ENCODE results near the gene NIF3L1. TPM values are rescaled to one million over a fixed set of nuclear protein-coding genes. Genes with fewer than 3 reads are reported as not detected.

The NIF3L1 gene
- total and polyA plus RNA-seq, 9 of the 15 experiments (the other 6 are each of a cell fraction or from before 2014, with no cell fraction given): 26.7 to 89.5 (median 45.6) TPM

GRCh38 chr2:200845669-200846325, 43.4 kb upstream of the NIF3L1 start:
- H3K4me2 ChIP-seq (ENCODE audit: insufficient read depth, low read length): no peak overlapping the region
- H3K79me2 ChIP-seq (ENCODE audit: control insufficient read depth, insufficient read depth, low read length): no peaks in the 10 kb centered on the region
- peak; percentile 21; the same call in 1 of the 3 replicates for ATAC-seq
- DNase-seq (ENCODE audit: extremely low read depth in 1 of 4, low spot score in 3 of 4): no peak
- POLR2A ChIA-PET: interaction anchor here (1.1 to 1.5 kb wide), 3 partner anchors 10 to 32 kb away, joined by 4 to 12 read pairs (median 5); no protein-coding TSS in a partner anchor
- no peaks in the 10 kb centered on the region for H3K27me3 ChIP-seq (ENCODE audit: control insufficient read depth in 2 of 2, insufficient read depth in 2 of 2, low read length in 2 of 2)
- no TSS peak for BruUV-seq (replicated peaks)
- no peaks in the 10 kb centered on the region for H4K20me1 ChIP-seq (replicated peaks; ENCODE audit: control insufficient read depth, insufficient read depth, low read length)
- H3K9ac ChIP-seq (ENCODE audit: insufficient read depth in 1 of 2, low read depth in 2 of 2, low read length in 2 of 2): no peak overlapping the region
- no peak overlapping the region for H2AFZ ChIP-seq (ENCODE audit: low read depth, low read length)
- H3K4me1 ChIP-seq (replicated peaks in 1 of 2; ENCODE audit: control insufficient read depth in 2 of 2, insufficient read depth in 2 of 2, low read length in 2 of 2): peaks cover 0 to 10% of the 10 kb centered on the region in 2 experiments; a peak in 2 of 5 replicates
- in situ Hi-C loops (cut with MboI): no loop called here
- FAIRE-seq: peak; percentile 15
- H3K4me3 ChIP-seq: no peak overlapping the region
- 31% methylated on average over 9 of the region's 10 CpGs for WGBS (ENCODE audit: insufficient coverage, low coverage, missing lambda C conversion rate)
- intact Hi-C loops (cut with micrococcal nuclease): no loop called here
- CTCF ChIA-PET (ENCODE audit: low intra/inter-chr PET ratio): no interaction called here
- H3K27ac ChIP-seq (ENCODE audit: extremely low read depth, low read depth, low read length): no peak overlapping the region
- H3K36me3 ChIP-seq (ENCODE audit: control insufficient read depth, insufficient read depth, low read length): no peaks in the 10 kb centered on the region
- TF ChIP-seq TRIM24 (IDR thresholded peaks at IDR 0.05) (0 out of 4 replicates have a peak, but pooled peaks of 1 of the 2 experiments have one; percentile 13), KDM1A (IDR thresholded peaks at IDR 0.05) (peak in 1 of 2 experiments; percentile 12; a peak in 1 of 4 replicates), FOSL1 (tag; conservative IDR thresholded peaks at IDR 0.05) (peak; percentile 60), RAD51 (IDR thresholded peaks at IDR 0.05; ENCODE audit: borderline replicate concordance, low read depth) (no peak), ATF3 (IDR thresholded peaks at IDR 0.05) (peak; percentile 57), ATF3 (CRISPR knock-in tag; conservative IDR thresholded peaks at IDR 0.05) (no peak), JUND (IDR thresholded peaks at IDR 0.05; ENCODE audit: borderline replicate concordance, low read depth, low read length) (peak; percentile 79), JUND (tag; IDR thresholded peaks at IDR 0.05; ENCODE audit: borderline replicate concordance, low read depth, low read length) (peak; percentile 48; the same call in 1 of the 3 replicates), ZNF134 (CRISPR knock-in tag; conservative IDR thresholded peaks at IDR 0.05) (no peak)
- H3K9me1 ChIP-seq (ENCODE audit: control insufficient read depth, insufficient read depth, low read length): no peaks in the 10 kb centered on the region
- H3K9me3 ChIP-seq (replicated peaks; ENCODE audit: control insufficient read depth, insufficient read depth, low read depth, low read length): no peaks in the 10 kb centered on the region

Data from K562 (cell line).